Glutamatergic neuron (in vitro differentiated cells): ENCODE measurements around the gene BOD1L1. TPM values are rescaled to one million over a fixed set of nuclear protein-coding genes. Genes with fewer than 3 reads are reported as not detected.

Experiments
- DNase-seq: peaks from one replicate; pipeline ENCODE4 v3.0.0; 2022
- H3K27ac Mint-ChIP-seq: one replicate; pipeline ENCODE4 v1.8.0; 2020; ENCODE audit warnings: mild to moderate bottlenecking, mixed read lengths, inconsistent platforms; ENCODE audit not compliant: unreplicated experiment
- H3K27me3 Mint-ChIP-seq: one replicate; pipeline ENCODE4 v1.8.0; 2020; ENCODE audit warnings: mild to moderate bottlenecking, moderate library complexity, mixed read lengths, inconsistent platforms; ENCODE audit not compliant: unreplicated experiment
- H3K36me3 Mint-ChIP-seq: one replicate; pipeline ENCODE4 v1.8.0; 2020; ENCODE audit warnings: mild to moderate bottlenecking, mixed read lengths, inconsistent platforms; ENCODE audit not compliant: unreplicated experiment
- H3K4me1 Mint-ChIP-seq: one replicate; pipeline ENCODE4 v1.8.0; 2020; ENCODE audit warnings: mild to moderate bottlenecking, low read depth, mixed read lengths, inconsistent platforms; ENCODE audit not compliant: unreplicated experiment
- H3K4me3 Mint-ChIP-seq: one replicate; pipeline ENCODE4 v1.8.0; 2020; ENCODE audit warnings: mild to moderate bottlenecking, mixed read lengths, inconsistent platforms; ENCODE audit not compliant: unreplicated experiment
- H3K9me3 Mint-ChIP-seq: one replicate; pipeline ENCODE4 v1.8.0; 2020; ENCODE audit warnings: mild to moderate bottlenecking, moderate library complexity, mixed read lengths, inconsistent platforms; ENCODE audit not compliant: unreplicated experiment
- CTCF ChIP-seq: fragments of 200-600 bp; sonication (generic); IDR thresholded peaks from one replicate; pipeline ENCODE4 v1.5.0; 2021; ENCODE audit not compliant: partially characterized antibody, unreplicated experiment
- total RNA-seq: library from RNA; stranded (reverse); fragmentation: NEBNext Ultra II Directional; extraction: Animal tissue kit (Norgen Biotek cat#: 25700); gene quantifications from one replicate; pipeline ENCODE4 v1.2.1, GENCODE V29; 2021; ENCODE audit not compliant: unreplicated experiment

Gene BOD1L1
- total RNA-seq, 1 donor from 2014 or later, result 57.3 TPM

- Mint-ChIP-seq H3K27ac (no peak overlapping the region), H3K4me1 (no peaks in the 10 kb centered on the region), H3K9me3 (peaks cover 17% of the 10 kb centered on the region), H3K4me3 (no peak overlapping the region), H3K36me3 (no peaks in the 10 kb centered on the region), H3K27me3 (peaks cover 30% of the 10 kb centered on the region)
- no peak for TF ChIP-seq CTCF
- DNase-seq, result no peak
Measured at GRCh38 chr4:13547485-13548041, 80.0 kb downstream of the BOD1L1 start.

GRCh38 chr4:13546941-13547484 lies 80.5 kb downstream of the BOD1L1 start:
- Mint-ChIP-seq H3K27ac (no peak overlapping the region), H3K27me3 (peaks cover 29% of the 10 kb centered on the region), H3K4me3 (peak overlapping the region; percentile 83), H3K4me1 (no peaks in the 10 kb centered on the region), H3K9me3 (peaks cover 17% of the 10 kb centered on the region), H3K36me3 (no peaks in the 10 kb centered on the region)
- DNase-seq, result peak; percentile 51
- TF ChIP-seq CTCF, result no peak

GRCh38 chr4:13546142-13546940 lies 81.2 kb downstream of the BOD1L1 start:
- peak overlapping the region; percentile 83 for H3K4me3 Mint-ChIP-seq
- no peak overlapping the region for H3K27ac Mint-ChIP-seq
- no peaks in the 10 kb centered on the region for H3K36me3 Mint-ChIP-seq
- DNase-seq, result no peak
- H3K4me1 Mint-ChIP-seq, result no peaks in the 10 kb centered on the region
- peaks cover 15% of the 10 kb centered on the region for H3K9me3 Mint-ChIP-seq
- peaks cover 31% of the 10 kb centered on the region for H3K27me3 Mint-ChIP-seq
- TF ChIP-seq CTCF, result no peak

- H3K36me3 Mint-ChIP-seq, result no peaks in the 10 kb centered on the region
- H3K4me1 Mint-ChIP-seq, result no peaks in the 10 kb centered on the region
- peaks cover 15% of the 10 kb centered on the region for H3K9me3 Mint-ChIP-seq
- H3K27me3 Mint-ChIP-seq, result peaks cover 35% of the 10 kb centered on the region
- TF ChIP-seq CTCF, result no peak
- no peak for DNase-seq
- H3K4me3 Mint-ChIP-seq, result peak overlapping the region; percentile 95
- peak overlapping the region; percentile 48 for H3K27ac Mint-ChIP-seq
Measured at GRCh38 chr4:13545394-13545808, 82.1 kb downstream of the BOD1L1 start.
